GM12864 (cell line): Measurements from ENCODE around the gene ATG2B.

Source experiments
- DNase-seq: peaks from one replicate; pipeline ENCODE4 v3.0.0-alpha.2; 2011; ENCODE audit warnings: low read depth
- H3K4me3 ChIP-seq: 2 replicates; pipeline ENCODE4 v1.5.1; 2011; ENCODE audit warnings: mild to moderate bottlenecking, low read depth, low read length, control low read depth
- CTCF ChIP-seq: IDR thresholded peaks from 2 replicates; pipeline ENCODE4 v1.5.1; 2011; ENCODE audit warnings: low read depth, mild to moderate bottlenecking, moderate library complexity, low read length, control low read depth, inconsistent platforms; ENCODE audit errors: missing control alignments

Gene ATG2B

GRCh38 chr14:96286251-96286650 lies 76.9 kb downstream of the ATG2B start:
- DNase-seq, result no peak
- H3K4me3 ChIP-seq, result no peak overlapping the region
- TF ChIP-seq CTCF, result no peak

- no peak for DNase-seq
- H3K4me3 ChIP-seq, result no peak overlapping the region
- TF ChIP-seq CTCF, result no peak
Observed at GRCh38 chr14:96285667-96286066, 77.5 kb downstream of the ATG2B start.

GRCh38 chr14:96284430-96284829 lies 78.7 kb downstream of the ATG2B start:
- no peak for DNase-seq
- no peak for TF ChIP-seq CTCF

GRCh38 chr14:96284008-96284407 lies 79.1 kb downstream of the ATG2B start:
- H3K4me3 ChIP-seq, result no peak overlapping the region
- no peak for TF ChIP-seq CTCF
- DNase-seq, result no peak

More at GRCh38 chr14:96284430-96284829, 78.7 kb downstream of the ATG2B start:
- H3K4me3 ChIP-seq, result no peak overlapping the region

GRCh38 chr14:96281486-96281885 lies 81.7 kb downstream of the ATG2B start:
- DNase-seq, result no peak
- no peak overlapping the region for H3K4me3 ChIP-seq
- no peak for TF ChIP-seq CTCF

- DNase-seq, result no peak
- no peak for TF ChIP-seq CTCF
- no peak overlapping the region for H3K4me3 ChIP-seq
Observed at GRCh38 chr14:96280104-96280503, 83.0 kb downstream of the ATG2B start.

GRCh38 chr14:96279564-96279963 lies 83.6 kb downstream of the ATG2B start:
- H3K4me3 ChIP-seq, result no peak overlapping the region
- no peak for DNase-seq
- no peak for TF ChIP-seq CTCF
